Kidney (tissue), 14 donors: ENCODE data around the gene ARFGAP3. TPM values are rescaled to one million over a fixed set of nuclear protein-coding genes. Genes with fewer than 3 reads are reported as not detected.

ENCODE experiments used
- DNase-seq, 5 donors: peaks; one replicate each; pipeline ENCODE4 v3.0.0-alpha.2; 2013 to 2020
- FAIRE-seq: peaks from 2 replicates; lab custom pipeline; 2012; peaks lifted over from hg19 to GRCh38; lab: Jason Lieb, UNC
- H3K27ac ChIP-seq, 2 donors: one replicate each; pipeline ENCODE4 v1.7.0; 2013; ENCODE audit warnings: low read depth in 2 of 2, low read length in 2 of 2, inconsistent platforms in 1 of 2
- H3K27me3 ChIP-seq: one replicate; pipeline ENCODE4 v1.7.1; 2013; ENCODE audit warnings: low read length, inconsistent platforms; ENCODE audit not compliant: control insufficient read depth, insufficient read depth
- H3K36me3 ChIP-seq, 3 donors: one replicate each; pipeline versions ENCODE4 v1.7.0 to v1.7.1; 2013; ENCODE audit warnings: low read length in 3 of 3, control low read depth in 1 of 3, inconsistent platforms in 1 of 3; ENCODE audit not compliant: insufficient read depth in 3 of 3, control insufficient read depth in 2 of 3
- H3K4me1 ChIP-seq, 3 donors: one replicate each; pipeline versions ENCODE4 v1.7.0 to v1.7.1; 2013; ENCODE audit warnings: low read length in 3 of 3, inconsistent platforms in 1 of 3, low read depth in 1 of 3; ENCODE audit not compliant: control insufficient read depth in 2 of 3, insufficient read depth in 2 of 3
- H3K4me3 ChIP-seq, 3 donors: one replicate each; pipeline versions ENCODE4 v1.7.0 to v1.8.1; 2013; ENCODE audit warnings: low read length in 3 of 3, control low read depth in 1 of 3, inconsistent platforms in 1 of 3
- H3K9ac ChIP-seq, 3 donors: one replicate each; pipeline versions ENCODE4 v1.7.0 to v1.7.1; 2013; ENCODE audit warnings: low read length in 3 of 3, control low read depth in 1 of 3, inconsistent platforms in 1 of 3
- H3K9me3 ChIP-seq, 3 donors: one replicate each; pipeline versions ENCODE4 v1.7.0 to v1.7.1; 2013; ENCODE audit warnings: low read length in 3 of 3, control low read depth in 1 of 3, inconsistent platforms in 1 of 3; ENCODE audit not compliant: control insufficient read depth in 2 of 3, insufficient read depth in 1 of 3
- CTCF ChIP-seq: IDR thresholded peaks from 3 replicates; pipeline ENCODE4 v1.5.1; 2012; ENCODE audit warnings: mild to moderate bottlenecking, moderate library complexity, borderline replicate concordance; ENCODE audit not compliant: insufficient read depth; ENCODE audit errors: extremely low read depth
- intact Hi-C: fragments of 100-400 bp; cut with DNase I; formaldehyde crosslinking; loops from one replicate; pipeline ENCODE4 v1.11.1; 2022
- polyA plus RNA-seq: library from polyadenylated mRNA; stranded (reverse); fragments of 350-450 nt; fragmentation: Illumina TruSeq; extraction: RNeasy Lipid Tissue Mini Kit (QIAGEN cat#74804); gene quantifications from one replicate; pipeline ENCODE4 v1.2.3, GENCODE V29; 2014; ENCODE audit warnings: low read depth, low replicate concordance; ENCODE audit not compliant: insufficient read depth
- total RNA-seq: library from RNA; stranded (reverse); fragmentation: NEBNext Ultra II Directional; extraction: Animal tissue kit (Norgen Biotek cat#: 25700); gene quantifications from one replicate; pipeline ENCODE4 v1.2.1, GENCODE V29; 2021
- donor health status: control.
- donor health status: control.
- donor health status: control.
- donor health status: control.
- donor health status: control.
- donor health status: DM: yes; HTN: yes; CAD: no.
- donor health status: Normal renal cell carcinoma (clear cell type).

The ARFGAP3 gene
- total and polyA plus RNA-seq, 2 donors from 2014 or later: 29.9 to 97.3 TPM

GRCh38 chr22:42855721-42856120 is 1.4 kb downstream of the ARFGAP3 start:
- Histone ChIP-seq H3K36me3 (no peaks in the 10 kb centered on the region), H3K9ac (peak overlapping the region; percentile 62 to 97 (median 79)), H3K9me3 (no peaks in the 10 kb centered on the region), H3K27me3 (no peaks in the 10 kb centered on the region), H3K27ac (peak overlapping the region; percentile 92 to 94), H3K4me3 (peak overlapping the region; percentile 78 to 91 (median 81)), H3K4me1 (peaks cover 0 to 7% (median under 1%) of the 10 kb centered on the region in 3 donors)
- FAIRE-seq: no peak
- intact Hi-C loops: no loop called here
- peak in 1 of 5 donors; percentile 52 for DNase-seq
- no peak for TF ChIP-seq CTCF

GRCh38 chr22:42855211-42855610 is 1.9 kb downstream of the ARFGAP3 start:
- FAIRE-seq (no peak), DNase-seq (no peak)
- Histone ChIP-seq H3K4me1 (peaks cover 0 to 3% (median 0%) of the 10 kb centered on the region in 3 donors), H3K9me3 (no peaks in the 10 kb centered on the region), H3K4me3 (no peak overlapping the region), H3K36me3 (no peaks in the 10 kb centered on the region), H3K27me3 (no peaks in the 10 kb centered on the region), H3K27ac (no peak overlapping the region), H3K9ac (no peak overlapping the region)
- intact Hi-C loops: no loop called here
- no peak for TF ChIP-seq CTCF

- H3K27ac ChIP-seq: no peak overlapping the region
- peaks cover 0 to 5% (median 0%) of the 10 kb centered on the region in 3 donors for H3K4me1 ChIP-seq
- peaks cover 0 to 7% (median 3%) of the 10 kb centered on the region in 3 donors for H3K36me3 ChIP-seq
- no peaks in the 10 kb centered on the region for H3K27me3 ChIP-seq
- H3K4me3 ChIP-seq: no peak overlapping the region
- intact Hi-C loops: no loop called here
- H3K9ac ChIP-seq: no peak overlapping the region
- H3K9me3 ChIP-seq: no peaks in the 10 kb centered on the region
- no peak for TF ChIP-seq CTCF
- FAIRE-seq (no peak), DNase-seq (no peak)
Measured at GRCh38 chr22:42848941-42849550, 8.0 kb downstream of the ARFGAP3 start.
